Ishikawa (cell line): ENCODE results near the gene GRB10.

ENCODE experiments used
- CEBPB ChIP-seq: IDR thresholded peaks from 2 replicates; pipeline ENCODE4 v1.6.1; 2012
- CREB1 ChIP-seq: IDR thresholded peaks from 2 replicates; pipeline ENCODE4 v1.6.1; 2012; ENCODE audit warnings: low read depth
- EGR1 ChIP-seq: IDR thresholded peaks from 2 replicates; pipeline ENCODE4 v1.6.1; 2012
- EP300 ChIP-seq: IDR thresholded peaks from 2 replicates; pipeline ENCODE4 v1.6.1; 2012; ENCODE audit warnings: borderline replicate concordance
- FOXM1 ChIP-seq: IDR thresholded peaks from 2 replicates; pipeline ENCODE4 v1.6.1; 2012; ENCODE audit warnings: low read depth, borderline replicate concordance
- MAX ChIP-seq: IDR thresholded peaks from 2 replicates; pipeline ENCODE4 v1.6.1; 2012
- NFIC ChIP-seq: IDR thresholded peaks from 2 replicates; pipeline ENCODE4 v1.6.1; 2012
- RAD21 ChIP-seq: IDR thresholded peaks from 2 replicates; pipeline ENCODE4 v1.6.1; 2012; ENCODE audit warnings: low read depth
- REST ChIP-seq: IDR thresholded peaks from 2 replicates; pipeline ENCODE4 v1.6.1; 2012; ENCODE audit warnings: low read depth, mild to moderate bottlenecking
- TAF1 ChIP-seq: IDR thresholded peaks from 2 replicates; pipeline ENCODE4 v1.6.1; 2012; ENCODE audit warnings: low read depth, mild to moderate bottlenecking
- TCF12 ChIP-seq: IDR thresholded peaks from 2 replicates; pipeline ENCODE4 v1.6.1; 2012; ENCODE audit warnings: low read depth
- YY1 ChIP-seq: IDR thresholded peaks from 2 replicates; pipeline ENCODE4 v1.6.1; 2012; ENCODE audit warnings: low read depth

- no peak for TF ChIP-seq REST
- no peak for TF ChIP-seq NFIC
- no peak for TF ChIP-seq EGR1
- no peak for TF ChIP-seq TCF12
- no peak for TF ChIP-seq RAD21
- TF ChIP-seq MAX = no peak
- TF ChIP-seq CREB1 = no peak
- no peak for TF ChIP-seq EP300
- TF ChIP-seq YY1 = no peak
- TF ChIP-seq CEBPB = no peak
- no peak for TF ChIP-seq TAF1
- TF ChIP-seq FOXM1 = no peak
Measured at GRCh38 chr7:50824882-50825281, 42.2 kb upstream of the GRB10 start.
